ENCODE measurements around the gene SLC36A1. TPM values are rescaled to one million over a fixed set of nuclear protein-coding genes. Genes with fewer than 3 reads are reported as not detected.

Gene SLC36A1
- total RNA-seq, 3 donors from 2014 or later (not counting 1 experiment from before 2014, with no cell fraction given) = 10.9 to 16.1 (median 13.0) TPM

GRCh38 chr5:151459680-151460324 is 12.4 kb downstream of the SLC36A1 start:
- H3K4me3 Mint-ChIP-seq = no peak overlapping the region
- DNase-seq (no peak), ATAC-seq (no peak)
- peaks cover 8% of the 10 kb centered on the region for H3K36me3 Mint-ChIP-seq
- H3K9me3 ChIP-seq (ENCODE audit: control insufficient read depth, insufficient read depth, low read length) = no peaks in the 10 kb centered on the region
- 99% methylated on average over 4 of the region's 4 CpGs for WGBS (ENCODE audit: insufficient coverage)
- H3K27me3 ChIP-seq (ENCODE audit: control insufficient read depth, insufficient read depth, low read length) = no peaks in the 10 kb centered on the region
- TF ChIP-seq CTCF (IDR thresholded peaks at IDR 0.05) = no peak
- intact Hi-C loops (cut with micrococcal nuclease) = no loop called here
- H3K4me1 ChIP-seq (ENCODE audit: control insufficient read depth, insufficient read depth, low read length) = no peaks in the 10 kb centered on the region
- H3K9me3 Mint-ChIP-seq = no peaks in the 10 kb centered on the region
- peaks cover 0 to 4% of the 10 kb centered on the region in 2 donors for H3K4me1 Mint-ChIP-seq
- H3K27ac ChIP-seq (ENCODE audit: low read length) = no peak overlapping the region
- H3K4me3 ChIP-seq (ENCODE audit: low read length) = no peak overlapping the region
- no peaks in the 10 kb centered on the region for H3K27me3 Mint-ChIP-seq (ENCODE audit: low read depth in 2 of 2)
- H3K27ac Mint-ChIP-seq = no peak overlapping the region
- H3K36me3 ChIP-seq (ENCODE audit: control insufficient read depth, insufficient read depth, low read length) = peaks cover 18% of the 10 kb centered on the region

- 89% methylated on average over 3 of the region's 3 CpGs for WGBS (ENCODE audit: insufficient coverage)
- H3K4me1 ChIP-seq (ENCODE audit: control insufficient read depth, insufficient read depth, low read length) = no peaks in the 10 kb centered on the region
- H3K27ac Mint-ChIP-seq = no peak overlapping the region
- no peaks in the 10 kb centered on the region for H3K27me3 ChIP-seq (ENCODE audit: control insufficient read depth, insufficient read depth, low read length)
- no peaks in the 10 kb centered on the region for H3K9me3 ChIP-seq (ENCODE audit: control insufficient read depth, insufficient read depth, low read length)
- no peaks in the 10 kb centered on the region for H3K27me3 Mint-ChIP-seq (ENCODE audit: low read depth in 2 of 2)
- ATAC-seq (no peak), DNase-seq (no peak)
- intact Hi-C loops (cut with micrococcal nuclease) = no loop called here
- H3K27ac ChIP-seq (ENCODE audit: low read length) = no peak overlapping the region
- H3K4me3 Mint-ChIP-seq = no peak overlapping the region
- H3K36me3 Mint-ChIP-seq = peaks cover 14% of the 10 kb centered on the region
- H3K4me3 ChIP-seq (ENCODE audit: low read length) = no peak overlapping the region
- H3K36me3 ChIP-seq (ENCODE audit: control insufficient read depth, insufficient read depth, low read length) = peaks cover 25% of the 10 kb centered on the region
- H3K4me1 Mint-ChIP-seq = peaks cover 0 to 4% of the 10 kb centered on the region in 2 donors
- no peaks in the 10 kb centered on the region for H3K9me3 Mint-ChIP-seq
- TF ChIP-seq CTCF (IDR thresholded peaks at IDR 0.05) = no peak
These were observed 13.9 kb downstream of the SLC36A1 start for GRCh38 chr5:151461312-151461711.

- ATAC-seq (no peak), DNase-seq (peak in 1 of 2 donors; percentile 10)
- Mint-ChIP-seq H3K27ac (no peak overlapping the region), H3K9me3 (no peaks in the 10 kb centered on the region), H3K27me3 (ENCODE audit: low read depth in 2 of 2) (no peaks in the 10 kb centered on the region), H3K4me3 (no peak overlapping the region), H3K4me1 (no peaks in the 10 kb centered on the region), H3K36me3 (peaks cover 24% of the 10 kb centered on the region)
- H3K27ac ChIP-seq (ENCODE audit: low read length) = no peak overlapping the region
- H3K36me3 ChIP-seq (ENCODE audit: control insufficient read depth, insufficient read depth, low read length) = peaks cover 39% of the 10 kb centered on the region
- 63% methylated on average over 3 of the region's 5 CpGs for WGBS (ENCODE audit: insufficient coverage)
- H3K9me3 ChIP-seq (ENCODE audit: control insufficient read depth, insufficient read depth, low read length) = no peaks in the 10 kb centered on the region
- no peaks in the 10 kb centered on the region for H3K4me1 ChIP-seq (ENCODE audit: control insufficient read depth, insufficient read depth, low read length)
- TF ChIP-seq CTCF (IDR thresholded peaks at IDR 0.05) = no peak
- intact Hi-C loops (cut with micrococcal nuclease) = no loop called here
- H3K4me3 ChIP-seq (ENCODE audit: low read length) = no peak overlapping the region
- H3K27me3 ChIP-seq (ENCODE audit: control insufficient read depth, insufficient read depth, low read length) = no peaks in the 10 kb centered on the region
These were observed 16.0 kb downstream of the SLC36A1 start for GRCh38 chr5:151463137-151464029.

All from natural killer cell (primary cell).